Measurements from ENCODE around the gene GADD45B.
"Not testable (repeated sequence)": the region's sequence is repeated elsewhere in the genome, so short reads cannot be mapped to it uniquely, and the experiment has no call there.

GADD45B gene

GRCh38 chr19:2469915-2470200, 6.1 kb upstream of the GADD45B start:
- DNase-seq, result not testable (repeated sequence)

GRCh38 chr19:2474232-2475017, 1.5 kb upstream of the GADD45B start:
- peak; percentile 86 for DNase-seq

- peak; percentile 50 for DNase-seq
These were observed 767 bp upstream of the GADD45B start for GRCh38 chr19:2475018-2475701.

GRCh38 chr19:2476451-2477140, 669 bp downstream of the GADD45B start:
- DNase-seq, result peak; percentile 55

GRCh38 chr19:2477141-2477710, 1.3 kb downstream of the GADD45B start:
- DNase-seq, result no peak

- no peak for DNase-seq
These were observed 1.8 kb downstream of the GADD45B start for GRCh38 chr19:2477732-2478191.

GRCh38 chr19:2478278-2478755, 2.4 kb downstream of the GADD45B start:
- DNase-seq, result peak; percentile 68

GRCh38 chr19:2478756-2479555, 3.0 kb downstream of the GADD45B start:
- peak; percentile 77 for DNase-seq

- no peak for DNase-seq
These were observed 3.7 kb downstream of the GADD45B start for GRCh38 chr19:2479556-2480194.

GRCh38 chr19:2481466-2481865, 5.5 kb downstream of the GADD45B start:
- DNase-seq, result no peak

GRCh38 chr19:2482354-2483038, 6.6 kb downstream of the GADD45B start:
- no peak for DNase-seq

GRCh38 chr19:2483084-2483483, 7.2 kb downstream of the GADD45B start:
- DNase-seq, result no peak

- no peak for DNase-seq
These were observed 7.7 kb downstream of the GADD45B start for GRCh38 chr19:2483484-2484151.

- no peak for DNase-seq
These were observed 8.4 kb downstream of the GADD45B start for GRCh38 chr19:2484178-2484937.

- no peak for DNase-seq
These were observed 9.5 kb downstream of the GADD45B start for GRCh38 chr19:2485428-2485827.

GRCh38 chr19:2487090-2487489, 11.2 kb downstream of the GADD45B start:
- no peak for DNase-seq

- no peak for DNase-seq
These were observed 11.9 kb downstream of the GADD45B start for GRCh38 chr19:2487842-2488241.

- DNase-seq, result no peak
These were observed 12.5 kb downstream of the GADD45B start for GRCh38 chr19:2488405-2488941.

- DNase-seq, result no peak
These were observed 13.2 kb downstream of the GADD45B start for GRCh38 chr19:2488942-2489731.
